DMS 273 (cell line): Measurements from ENCODE around the gene BMF.
"Not testable (repeated sequence)": the region's sequence is repeated elsewhere in the genome, so short reads cannot be mapped to it uniquely, and the experiment has no call there.

Experiments used
- DNase-seq: peaks from one replicate; lab custom pipeline; 2025; ENCODE audit not compliant: unreplicated experiment; lab: John Stamatoyannopoulos, UW

The BMF gene

GRCh38 chr15:40108855-40109735, at the start of gene BMF:
Gene BMF, minus strand, starts transcription at chr15:40108879. Its CDS starts 2,793 bp downstream, at chr15:40106086.
- peak; percentile 99 for DNase-seq

- DNase-seq: no peak
These were observed 49.2 kb upstream of the BMF start for GRCh38 chr15:40157778-40158447.

GRCh38 chr15:40155270-40155910, 46.7 kb upstream of the BMF start:
- no peak for DNase-seq

DNA sequence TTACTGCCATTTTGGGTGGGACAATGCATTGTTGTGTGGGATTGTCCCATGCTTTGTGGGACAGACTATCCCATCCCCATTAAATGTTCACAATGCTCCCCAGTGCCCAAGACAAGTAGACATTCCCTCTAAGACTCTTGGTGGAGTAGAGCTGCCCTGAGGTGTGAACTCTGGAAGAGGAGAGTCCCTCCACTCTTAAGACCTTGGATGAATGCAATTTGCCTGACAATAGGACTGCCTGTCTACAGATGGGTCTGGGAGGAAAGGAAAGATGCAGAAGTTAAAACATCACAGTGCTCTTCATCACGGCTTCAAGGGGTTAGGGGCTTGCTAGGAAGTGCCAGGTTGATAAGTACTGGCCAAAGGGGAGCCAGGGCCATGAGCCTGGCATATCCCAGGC, 46.1 kb upstream of the BMF start:
- not testable (repeated sequence) for DNase-seq

DNA sequence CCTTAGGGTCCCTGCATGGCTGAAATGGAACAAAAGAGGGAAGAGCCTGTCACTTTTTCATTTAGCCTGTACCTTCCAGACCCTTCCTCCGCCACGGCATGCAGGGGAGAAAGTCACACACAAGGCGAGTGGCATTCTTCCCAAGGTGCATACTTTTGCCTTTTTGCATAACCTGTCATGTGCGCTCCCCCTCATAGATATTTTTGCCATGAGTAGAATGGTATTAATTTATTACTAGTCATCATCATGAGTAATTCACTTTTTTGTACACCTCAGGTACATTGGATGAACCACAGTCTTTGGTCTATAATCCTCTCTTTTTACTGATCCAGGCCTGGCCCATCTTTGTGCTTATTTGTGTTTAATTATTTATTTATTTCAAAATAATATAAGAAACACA, 43.3 kb upstream of the BMF start:
- no peak for DNase-seq

DNA sequence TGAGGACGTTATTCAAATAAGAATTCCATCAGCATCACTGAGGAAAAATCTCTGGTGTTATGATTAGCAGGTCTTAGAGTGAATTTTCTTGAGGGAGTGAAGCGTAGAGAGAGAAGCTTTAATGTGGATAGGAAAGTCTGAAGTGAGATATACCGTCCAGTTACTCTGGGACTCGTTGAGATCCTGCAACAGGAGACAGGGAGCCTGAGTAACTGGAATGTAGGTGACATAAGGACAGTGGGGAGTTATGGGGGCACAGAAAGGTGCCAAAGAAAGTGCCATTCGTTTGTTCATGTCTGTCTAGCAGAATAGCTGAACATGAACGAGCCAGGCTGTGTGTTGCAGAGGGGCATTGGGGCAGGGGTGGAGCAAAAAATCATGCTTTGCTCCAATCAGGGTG, 42.8 kb upstream of the BMF start:
- DNase-seq: no peak

DNA sequence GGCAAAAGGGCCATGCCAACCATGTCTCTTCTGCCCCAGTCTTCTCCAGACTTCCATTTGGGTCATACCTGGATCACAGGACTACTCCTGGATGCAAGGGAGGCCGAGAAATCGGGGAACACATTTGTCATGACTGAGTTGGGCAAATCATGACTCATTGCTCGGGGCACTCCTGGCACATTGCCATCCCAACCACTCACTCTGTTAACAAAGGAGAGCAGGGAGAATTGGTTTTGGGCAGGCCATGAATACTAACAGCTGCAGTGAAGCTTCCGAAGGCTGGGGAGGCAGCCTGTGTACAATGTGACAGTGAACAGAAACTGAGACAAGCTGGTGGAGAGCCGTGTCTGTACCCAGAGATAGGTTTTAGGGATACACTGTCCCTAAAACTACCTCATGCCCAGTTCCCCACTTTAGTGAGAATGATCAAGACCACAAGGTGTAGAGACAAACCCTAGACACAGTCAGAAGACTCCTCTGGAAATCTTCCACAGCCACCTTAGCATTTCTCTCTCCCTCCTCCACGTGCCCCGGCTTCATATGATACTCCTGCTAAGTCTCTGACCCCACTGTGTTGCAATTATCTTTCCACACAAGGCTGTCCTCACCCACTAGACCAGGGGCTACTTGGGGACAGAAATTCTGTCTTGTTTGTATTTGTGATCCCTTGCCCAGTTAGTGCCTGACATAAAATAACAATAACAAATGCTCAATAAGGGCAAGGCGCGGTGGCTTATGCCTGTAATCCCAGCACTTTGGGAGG, 41.7 kb upstream of the BMF start:
- DNase-seq: peak; percentile 46

DNA sequence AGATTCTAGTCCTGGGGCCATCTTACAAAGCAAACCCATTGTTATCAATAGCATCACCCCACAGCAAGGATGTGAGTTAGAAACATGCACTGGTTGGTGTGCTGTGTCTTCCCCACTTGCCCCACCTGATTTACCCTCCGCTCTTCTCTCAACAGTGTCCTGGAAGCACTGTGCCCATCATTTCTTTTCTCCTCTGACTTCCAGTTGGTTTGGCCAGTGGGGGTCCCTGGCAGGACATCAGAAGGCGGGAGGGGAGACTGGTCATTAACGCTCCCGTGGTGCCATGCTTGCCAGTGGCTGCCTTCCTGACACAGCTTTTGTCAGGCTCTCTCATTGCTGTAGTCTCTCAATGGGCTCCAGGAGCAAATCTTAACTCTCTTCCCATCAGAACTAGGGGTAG, 40.7 kb upstream of the BMF start:
- no peak for DNase-seq

DNA sequence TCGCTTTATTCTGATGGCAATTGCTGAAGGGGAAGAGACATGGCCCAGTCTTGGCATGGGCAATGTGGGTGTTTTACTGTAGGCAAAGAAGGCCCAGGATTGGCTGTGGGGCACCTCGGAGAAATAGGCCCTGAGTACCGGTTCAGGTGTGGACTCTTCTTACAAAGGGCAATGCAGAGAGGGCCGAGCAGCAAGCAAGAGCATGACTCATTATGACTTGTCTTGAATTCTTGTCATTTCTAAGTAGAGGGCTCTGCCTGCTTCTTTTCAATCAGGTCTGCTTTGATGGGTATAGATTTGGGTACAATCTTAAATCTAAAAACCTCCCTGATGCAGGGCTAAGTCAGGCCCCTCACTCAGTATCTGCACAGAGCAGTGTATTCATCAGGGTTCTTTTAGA, 37.4 kb upstream of the BMF start:
- no peak for DNase-seq

DNA sequence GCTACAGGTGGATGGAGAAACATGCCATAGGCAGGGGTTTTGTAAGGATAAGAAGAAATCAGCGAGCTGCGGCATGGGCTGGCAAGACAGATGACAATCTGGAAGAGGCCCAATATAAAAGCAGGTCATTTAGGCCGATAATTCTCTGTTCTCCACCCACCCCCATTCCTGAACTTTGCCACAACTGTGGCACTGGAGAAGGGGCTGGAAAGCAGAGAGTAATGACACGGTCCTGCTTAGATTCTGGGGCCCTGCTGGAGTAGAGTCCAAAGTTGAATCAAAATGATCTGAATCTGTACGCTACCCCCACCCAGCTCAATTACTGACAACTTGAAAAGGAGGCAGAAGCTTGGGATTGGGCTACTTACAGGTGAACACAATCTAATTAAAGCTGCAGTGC, 33.7 kb upstream of the BMF start:
- DNase-seq: no peak

DNA sequence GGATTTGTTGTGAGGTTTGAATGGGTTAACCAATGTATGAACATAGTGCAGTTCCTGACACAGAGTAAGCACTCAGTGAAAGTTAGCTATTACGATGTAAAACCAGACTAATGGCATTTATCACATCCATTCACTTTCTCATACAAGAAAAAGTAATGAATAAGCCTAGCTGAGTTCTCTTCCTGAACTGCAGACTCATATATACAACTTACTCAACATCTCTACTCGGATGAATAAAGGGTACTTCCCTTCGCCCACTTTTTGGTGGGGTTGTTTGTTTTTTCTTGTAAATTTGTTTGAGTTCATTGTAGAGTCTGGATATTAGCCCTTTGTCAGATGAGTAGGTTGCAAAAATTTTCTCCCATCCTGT, 29.5 kb upstream of the BMF start:
- not testable (repeated sequence) for DNase-seq

DNA sequence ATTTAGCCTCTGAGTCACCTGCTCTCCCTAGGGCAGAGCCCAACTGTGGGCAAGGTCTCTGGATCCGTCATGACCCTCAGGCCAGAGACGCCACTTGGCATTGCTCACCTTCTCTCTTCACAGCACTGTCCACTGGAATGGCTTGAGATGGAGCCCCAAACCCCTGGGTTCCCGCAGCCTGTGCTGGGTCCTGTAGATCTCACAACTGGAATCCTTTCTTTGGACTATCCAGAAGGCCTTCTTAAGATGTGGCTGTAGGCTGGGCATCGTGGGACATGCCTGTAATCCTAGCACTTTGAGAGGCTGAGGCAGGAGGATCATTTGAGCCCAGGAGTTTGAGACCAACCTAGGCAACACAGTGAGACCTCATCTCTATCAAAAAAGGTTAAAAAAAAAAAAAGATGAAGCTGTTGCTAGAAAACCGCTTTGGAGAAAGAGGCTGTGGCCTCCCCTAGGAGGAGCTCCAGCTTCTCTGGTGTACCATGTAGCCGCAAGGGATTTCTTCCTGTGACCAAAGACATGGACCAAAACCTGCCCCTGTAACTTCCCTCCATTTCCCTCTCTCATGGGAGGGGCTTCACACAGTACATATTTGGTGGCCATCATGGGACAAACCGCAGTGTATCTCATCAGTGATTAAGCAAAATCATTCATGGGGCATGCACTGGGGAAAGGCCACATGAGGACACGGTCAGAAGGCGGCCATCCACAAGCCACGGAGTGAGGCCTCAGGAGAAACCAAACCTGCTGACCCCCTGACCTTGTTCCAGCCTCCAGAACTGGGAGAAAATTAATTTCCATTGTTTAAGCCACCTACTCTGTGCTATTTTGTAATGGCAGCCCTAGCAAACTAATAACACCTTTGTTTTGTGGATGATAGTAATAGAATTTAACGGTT, 28.9 kb upstream of the BMF start:
- no peak for DNase-seq

DNA sequence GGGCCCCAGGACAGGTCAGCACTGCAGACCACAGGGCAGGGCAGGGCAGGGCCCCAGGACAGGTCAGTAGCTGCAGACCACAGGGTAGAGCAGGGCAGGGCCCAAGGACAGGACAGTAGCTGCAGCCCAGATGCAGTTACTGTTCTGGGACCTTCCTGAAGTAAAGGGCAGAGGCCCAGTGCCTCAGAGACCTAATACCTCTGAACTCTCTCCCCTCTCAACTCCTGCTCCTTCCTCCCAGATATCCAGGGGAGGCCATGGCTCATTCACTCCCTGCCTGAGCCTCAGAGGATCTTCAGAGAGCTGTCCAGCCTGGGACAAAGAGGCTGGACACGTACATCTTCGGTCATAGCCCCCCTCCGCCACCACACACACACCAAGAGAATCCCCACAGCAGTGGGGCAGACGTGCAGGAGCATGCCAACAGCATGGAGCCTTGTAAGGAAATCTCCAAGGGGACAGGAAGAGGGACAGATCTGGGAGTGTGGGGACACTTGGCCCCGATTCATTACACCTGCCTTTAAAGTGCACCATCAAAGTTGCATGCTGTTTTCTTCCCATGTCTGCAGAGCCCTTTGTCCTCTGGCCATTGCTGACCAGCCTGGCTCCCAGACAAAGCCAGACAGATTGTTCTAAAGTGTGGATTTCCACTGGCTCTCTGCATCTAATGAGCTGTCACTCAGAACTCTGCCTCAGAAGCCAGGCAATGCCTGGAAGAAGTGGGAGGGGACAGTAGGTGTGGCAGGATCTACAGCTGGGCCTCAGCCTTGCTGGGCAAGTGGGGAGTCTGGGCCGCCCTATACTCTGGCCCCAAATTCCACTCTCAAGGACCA, 28.0 kb upstream of the BMF start:
- no peak for DNase-seq

DNA sequence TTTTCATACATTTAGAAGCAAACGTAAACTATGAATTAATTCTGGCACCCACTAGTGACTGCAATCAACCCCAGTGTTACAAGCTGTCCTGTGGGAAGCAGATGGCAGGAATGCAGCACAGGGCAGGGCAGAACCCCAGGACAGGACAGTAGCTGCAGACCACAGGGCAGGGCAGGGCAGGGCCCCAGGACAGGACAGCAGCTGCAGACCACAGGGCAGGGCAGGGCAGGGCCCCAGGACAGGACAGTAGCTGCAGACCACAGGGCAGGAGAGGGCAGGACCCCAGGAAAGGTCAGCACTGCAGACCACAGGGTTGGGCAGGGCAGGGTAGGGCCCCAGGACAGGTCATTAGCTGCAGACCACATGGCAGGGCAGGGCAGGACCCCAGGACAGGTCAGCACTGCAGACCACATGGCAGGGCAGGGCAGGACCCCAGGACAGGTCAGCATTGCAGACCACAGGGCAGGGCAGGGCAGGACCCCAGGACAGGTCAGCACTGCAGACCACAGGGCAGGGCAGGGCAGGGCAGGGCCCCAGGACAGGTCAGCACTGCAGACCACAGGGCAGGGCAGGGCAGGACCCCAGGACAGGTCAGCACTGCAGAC, 27.3 kb upstream of the BMF start:
- DNase-seq: not testable (repeated sequence)

DNA sequence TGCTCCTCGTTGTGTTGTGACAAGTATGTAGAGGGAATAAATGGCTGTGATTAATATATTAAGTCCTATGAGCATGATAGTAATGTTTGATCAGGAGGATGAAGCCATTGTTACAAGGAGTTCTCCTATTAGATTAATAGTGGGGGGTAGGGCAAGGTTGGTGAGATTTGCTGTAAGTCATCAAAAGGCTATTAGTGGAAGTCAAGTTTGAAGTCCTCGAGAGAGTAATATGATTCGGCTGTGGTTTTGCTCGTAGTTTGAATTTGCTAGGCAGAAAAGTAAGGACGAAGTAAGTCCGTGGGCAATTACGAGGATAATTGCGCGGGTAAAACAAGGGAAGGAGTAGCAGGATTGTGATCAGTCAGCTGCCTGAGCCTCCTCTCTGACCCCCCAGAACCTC, 26.2 kb upstream of the BMF start:
- no peak for DNase-seq

DNA sequence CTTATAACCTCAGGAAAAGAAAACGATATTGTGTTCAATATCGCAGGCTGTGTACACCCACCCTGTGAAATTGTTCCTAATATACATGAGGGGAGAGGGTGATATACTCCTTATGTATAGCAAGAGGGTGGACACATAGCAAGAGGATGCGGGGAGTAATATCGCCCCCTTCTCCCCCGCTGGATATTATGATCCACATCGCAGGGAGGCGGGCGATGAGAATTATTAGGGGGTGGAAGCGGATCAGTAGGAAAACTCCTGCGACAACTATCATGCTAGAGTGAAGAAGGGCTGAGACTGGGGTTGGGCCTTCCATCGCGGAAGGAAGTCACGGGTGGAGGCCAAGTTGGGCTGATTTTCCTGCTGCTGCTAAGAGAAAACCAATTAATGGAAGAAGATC, 24.9 kb upstream of the BMF start:
- DNase-seq: no peak

DNA sequence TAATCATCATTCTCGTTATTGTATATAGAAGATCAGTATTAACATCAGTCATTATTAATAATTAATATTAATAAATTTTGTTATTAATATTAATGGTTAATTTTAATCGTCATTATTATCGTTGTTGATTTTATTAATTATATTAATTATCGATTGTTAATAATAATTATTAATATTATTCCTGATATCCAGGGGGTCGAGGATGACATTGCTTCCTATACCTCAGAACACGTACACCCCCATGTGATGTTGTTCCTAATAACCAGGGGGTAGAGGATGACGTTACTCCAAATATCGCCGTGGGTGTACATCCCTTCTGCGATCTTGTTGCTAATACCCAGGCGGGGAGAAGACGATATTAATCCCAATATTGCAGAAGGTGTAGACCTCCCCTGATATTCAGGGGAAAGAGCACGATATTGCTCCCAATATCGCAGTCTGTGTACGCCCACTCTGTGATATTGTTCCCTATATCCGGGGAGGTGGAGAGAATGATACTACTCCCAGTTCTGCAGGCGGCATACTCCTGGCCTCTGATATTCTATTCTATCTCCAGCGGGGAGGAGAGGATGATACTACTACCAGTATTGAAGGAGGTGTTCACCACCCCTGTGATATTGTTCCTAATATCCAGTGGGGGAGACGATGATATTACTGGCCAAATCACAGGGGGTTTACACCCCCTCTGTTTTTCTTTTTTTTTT, 22.3 kb upstream of the BMF start:
- DNase-seq: no peak

DNA sequence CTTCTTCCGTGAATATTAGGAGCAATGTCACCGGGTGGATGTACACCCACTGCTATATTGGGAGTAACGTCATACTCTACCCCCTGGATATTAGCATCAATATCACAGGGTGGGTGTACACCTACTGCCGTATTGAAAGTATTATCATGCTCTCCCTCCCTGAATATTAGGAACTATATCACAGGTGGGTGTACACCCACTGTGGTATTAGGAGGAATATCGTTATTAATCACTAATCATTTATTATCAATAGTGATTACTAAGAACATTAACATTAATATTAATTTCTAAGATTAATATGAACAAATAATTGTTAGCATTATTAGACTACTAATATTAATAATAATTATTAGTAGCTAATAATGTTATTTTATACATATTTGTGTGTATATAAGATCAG, 21.4 kb upstream of the BMF start:
- DNase-seq: no peak
